SK-N-SH (cell line): ENCODE measurements around the gene DNAJC19.

Source experiments
- EP300 ChIP-seq, 2 experiments: IDR thresholded peaks; 2 replicates each; pipeline versions ENCODE4 v1.4.0 to v1.6.1; 2012; ENCODE audit warnings: borderline replicate concordance in 1 of 2, low read depth in 1 of 2, low read length in 1 of 2
- MEF2A ChIP-seq: IDR thresholded peaks from 2 replicates; pipeline ENCODE4 v1.4.0; 2012; ENCODE audit warnings: low read depth, borderline replicate concordance
- POLR2AphosphoS5 ChIP-seq: IDR thresholded peaks from 2 replicates; pipeline ENCODE4 v1.6.1; 2012; ENCODE audit warnings: low read depth, low read length
- RAD21 ChIP-seq: IDR thresholded peaks from 2 replicates; pipeline ENCODE4 v1.6.1; 2012; ENCODE audit warnings: mild to moderate bottlenecking, low read length
- RFX5 ChIP-seq: IDR thresholded peaks from 2 replicates; pipeline ENCODE4 v1.6.1; 2012; ENCODE audit warnings: mild to moderate bottlenecking, improper control_type of control experiment, low read length
- SIN3A ChIP-seq: IDR thresholded peaks from 2 replicates; pipeline ENCODE4 v1.6.1; 2012; ENCODE audit warnings: low read depth, mild to moderate bottlenecking, low read length, moderate library complexity, borderline replicate concordance
- TAF1 ChIP-seq: IDR thresholded peaks from 2 replicates; pipeline ENCODE4 v1.6.1; 2012; ENCODE audit warnings: low read depth, mild to moderate bottlenecking, low read length, moderate library complexity, borderline replicate concordance
- TF ChIP-seq, protein P1 (sequence below): IDR thresholded peaks from 2 replicates; pipeline ENCODE4 v1.4.0; 2012; ENCODE audit warnings: low read depth, borderline replicate concordance
- TF ChIP-seq, protein P2 (sequence below): fragments of 200-600 bp; sonication (generic); IDR thresholded peaks from 2 replicates; pipeline ENCODE4 v1.6.1; 2017; ENCODE audit warnings: antibody characterized with exemption, mild to moderate bottlenecking, moderate library complexity
- TF ChIP-seq, protein P3 (sequence below): fragments of 150-350 bp; IDR thresholded peaks from 2 replicates; pipeline ENCODE4 v1.6.1; 2017; ENCODE audit warnings: antibody characterized with exemption, low read length, low read depth, borderline replicate concordance

- TF ChIP-seq, protein P1, sequence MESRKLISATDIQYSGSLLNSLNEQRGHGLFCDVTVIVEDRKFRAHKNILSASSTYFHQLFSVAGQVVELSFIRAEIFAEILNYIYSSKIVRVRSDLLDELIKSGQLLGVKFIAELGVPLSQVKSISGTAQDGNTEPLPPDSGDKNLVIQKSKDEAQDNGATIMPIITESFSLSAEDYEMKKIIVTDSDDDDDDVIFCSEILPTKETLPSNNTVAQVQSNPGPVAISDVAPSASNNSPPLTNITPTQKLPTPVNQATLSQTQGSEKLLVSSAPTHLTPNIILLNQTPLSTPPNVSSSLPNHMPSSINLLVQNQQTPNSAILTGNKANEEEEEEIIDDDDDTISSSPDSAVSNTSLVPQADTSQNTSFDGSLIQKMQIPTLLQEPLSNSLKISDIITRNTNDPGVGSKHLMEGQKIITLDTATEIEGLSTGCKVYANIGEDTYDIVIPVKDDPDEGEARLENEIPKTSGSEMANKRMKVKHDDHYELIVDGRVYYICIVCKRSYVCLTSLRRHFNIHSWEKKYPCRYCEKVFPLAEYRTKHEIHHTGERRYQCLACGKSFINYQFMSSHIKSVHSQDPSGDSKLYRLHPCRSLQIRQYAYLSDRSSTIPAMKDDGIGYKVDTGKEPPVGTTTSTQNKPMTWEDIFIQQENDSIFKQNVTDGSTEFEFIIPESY, result no peak
- TF ChIP-seq, protein P2, sequence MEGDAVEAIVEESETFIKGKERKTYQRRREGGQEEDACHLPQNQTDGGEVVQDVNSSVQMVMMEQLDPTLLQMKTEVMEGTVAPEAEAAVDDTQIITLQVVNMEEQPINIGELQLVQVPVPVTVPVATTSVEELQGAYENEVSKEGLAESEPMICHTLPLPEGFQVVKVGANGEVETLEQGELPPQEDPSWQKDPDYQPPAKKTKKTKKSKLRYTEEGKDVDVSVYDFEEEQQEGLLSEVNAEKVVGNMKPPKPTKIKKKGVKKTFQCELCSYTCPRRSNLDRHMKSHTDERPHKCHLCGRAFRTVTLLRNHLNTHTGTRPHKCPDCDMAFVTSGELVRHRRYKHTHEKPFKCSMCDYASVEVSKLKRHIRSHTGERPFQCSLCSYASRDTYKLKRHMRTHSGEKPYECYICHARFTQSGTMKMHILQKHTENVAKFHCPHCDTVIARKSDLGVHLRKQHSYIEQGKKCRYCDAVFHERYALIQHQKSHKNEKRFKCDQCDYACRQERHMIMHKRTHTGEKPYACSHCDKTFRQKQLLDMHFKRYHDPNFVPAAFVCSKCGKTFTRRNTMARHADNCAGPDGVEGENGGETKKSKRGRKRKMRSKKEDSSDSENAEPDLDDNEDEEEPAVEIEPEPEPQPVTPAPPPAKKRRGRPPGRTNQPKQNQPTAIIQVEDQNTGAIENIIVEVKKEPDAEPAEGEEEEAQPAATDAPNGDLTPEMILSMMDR, result no peak
- TF ChIP-seq EP300 (IDR thresholded peaks at IDR 0.05; ENCODE audit: borderline replicate concordance in 1 of 2, low read depth in 1 of 2, low read length in 1 of 2), result no peak
- TF ChIP-seq RFX5, result no peak
- no peak for TF ChIP-seq SIN3A
- TF ChIP-seq POLR2AphosphoS5, result no peak
- TF ChIP-seq RAD21, result no peak
- no peak for TF ChIP-seq TAF1
- TF ChIP-seq, protein P3, sequence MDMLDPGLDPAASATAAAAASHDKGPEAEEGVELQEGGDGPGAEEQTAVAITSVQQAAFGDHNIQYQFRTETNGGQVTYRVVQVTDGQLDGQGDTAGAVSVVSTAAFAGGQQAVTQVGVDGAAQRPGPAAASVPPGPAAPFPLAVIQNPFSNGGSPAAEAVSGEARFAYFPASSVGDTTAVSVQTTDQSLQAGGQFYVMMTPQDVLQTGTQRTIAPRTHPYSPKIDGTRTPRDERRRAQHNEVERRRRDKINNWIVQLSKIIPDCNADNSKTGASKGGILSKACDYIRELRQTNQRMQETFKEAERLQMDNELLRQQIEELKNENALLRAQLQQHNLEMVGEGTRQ, result no peak
- TF ChIP-seq MEF2A, result no peak
Observed at GRCh38 chr3:180983136-180983535, 6.4 kb downstream of the DNAJC19 start.
